Heart right ventricle (tissue), 16 donors: ENCODE results near the gene SHC4. TPM values are rescaled to one million over a fixed set of nuclear protein-coding genes. Genes with fewer than 3 reads are reported as not detected.
A peak's percentile ranks its signal among the peaks of the same experiment; 100 is the strongest.

Experiments
- ATAC-seq, 8 donors: fragments of 200-7000 bp; cut with Tn5 transposase; one replicate each; pipeline ENCODE4 v1.9.1; 2020; ENCODE audit warnings: mild to moderate bottlenecking in 8 of 8, moderate library complexity in 8 of 8, moderate number of reproducible peaks in 1 of 8
- DNase-seq, 2 donors: peaks; one replicate each; pipeline ENCODE4 v3.0.0-alpha.2; 2020
- H3K27ac ChIP-seq, 10 donors: fragments of 200-600 bp; sonication (generic) in 2 of 10; one replicate each; pipeline versions ENCODE4 v1.5.0 to v1.8.0; 2020 to 2022; ENCODE audit warnings: mild to moderate bottlenecking in 3 of 10
- H3K27me3 ChIP-seq, 7 donors: fragments of 200-600 bp; one replicate each; pipeline ENCODE4 v1.8.0; 2021 to 2022; ENCODE audit warnings: mild to moderate bottlenecking in 2 of 7
- H3K36me3 ChIP-seq, 9 donors: fragments of 200-600 bp; sonication (generic) in 1 of 9; one replicate each; pipeline versions ENCODE4 v1.5.0 to v1.8.0; 2020 to 2022; ENCODE audit warnings: mild to moderate bottlenecking in 2 of 9
- H3K4me1 ChIP-seq, 9 donors: fragments of 200-600 bp; sonication (generic) in 1 of 9; one replicate each; pipeline versions ENCODE4 v1.5.0 to v1.8.0; 2020 to 2022; ENCODE audit warnings: mild to moderate bottlenecking in 4 of 9
- H3K4me3 ChIP-seq, 10 donors: fragments of 200-600 bp; sonication (generic) in 2 of 10; one replicate each; pipeline versions ENCODE4 v1.5.0 to v1.8.0; 2020 to 2022; ENCODE audit warnings: mild to moderate bottlenecking in 7 of 10, moderate library complexity in 2 of 10
- H3K9me3 ChIP-seq, 11 donors: fragments of 200-600 bp in 10 of 11; sonication (generic) in 2 of 11; one replicate each; pipeline versions ENCODE4 v1.5.0 to v1.8.0; 2013 to 2022; ENCODE audit warnings: mild to moderate bottlenecking in 2 of 11, control low read depth in 1 of 11, moderate library complexity in 1 of 11
- CTCF ChIP-seq, 9 donors: fragments of 200-600 bp; sonication (generic) in 2 of 9; IDR thresholded peaks; one replicate each; pipeline versions ENCODE4 v1.5.0 to v1.8.0; 2021 to 2022; ENCODE audit warnings: antibody characterized with exemption in 9 of 9, mild to moderate bottlenecking in 5 of 9, moderate library complexity in 1 of 9
- WGBS, 2 donors: extraction: QIAGEN DNeasy Blood & Tissue Kit; methylation state at CpG; one replicate each; pipeline ENCODE4 v1.1.7; 2013; ENCODE audit warnings: inconsistent platforms in 1 of 2; 5-methylcytosine and 5-hydroxymethylcytosine counted together
- intact Hi-C, 10 donors: fragments of 100-400 bp; cut with DNase I; formaldehyde crosslinking; loops; one replicate each; pipeline versions ENCODE4 v1.11.1 to v1.14.2; 2022
- polyA plus RNA-seq, 2 donors: library from polyadenylated mRNA; stranded (reverse); fragments of 200-250 nt; gene quantifications; one replicate each; pipeline ENCODE4 v1.2.3, GENCODE V29; 2013
- total RNA-seq, 10 donors: library from RNA; stranded (reverse); fragmentation: NEBNext Ultra II Directional in 3 of 10; extraction: Animal tissue kit (Norgen Biotek cat#: 25700) in 3 of 10; gene quantifications; one replicate each; pipeline versions ENCODE4 v1.2.1 to v1.2.4, GENCODE V29; 2021 to 2023
- donor health status: Arrhythmogenic right ventricular cardiomyopathy.
- donor health status: ischemic (EF 13 %, LVEDD 7.1; RV severe dilation, severe dysfunction).
- donor health status: healthy with polysubstance abuse.
- donor health status: DM: no; HTN: yes; CAD: no.
- donor health status: DM: no; HTN: no; CAD: no.
- donor health status: ischemic (EF 25% LVEDD 6.9; RV normal size, moderate dysfunction).
- donor health status: ischemic (EF 25% LVEDD 5.7; RV mildly dilated, moderate dysfunction).
- donor health status: healthy.
- donor health status: DM: yes; HTN: yes; CAD: no.
- donor health status: Ischemic cardiomyopathy.
- donor health status: ischemic (EF 35%, LVEDD 5.7; RV mildly dilated, moderate dysfunction).
- donor health status: nonischemic (EF 11% LVEDD 7.7; RV severe dilation, severe dysfunction).
- donor health status: DM: yes; HTN: yes; CAD: no.
- donor health status: PGD.
- donor health status: ischemic (EF 29% LVEDD 5.4; RV normal size, mild dysfunction).
- donor health status: nonischemic (EF 23%, LVEDD 6.1; RV moderate dilation, normal function).

SHC4 gene
- total and polyA plus RNA-seq, 12 donors: 1.2 to 4.9 (median 2.2) TPM

DNA sequence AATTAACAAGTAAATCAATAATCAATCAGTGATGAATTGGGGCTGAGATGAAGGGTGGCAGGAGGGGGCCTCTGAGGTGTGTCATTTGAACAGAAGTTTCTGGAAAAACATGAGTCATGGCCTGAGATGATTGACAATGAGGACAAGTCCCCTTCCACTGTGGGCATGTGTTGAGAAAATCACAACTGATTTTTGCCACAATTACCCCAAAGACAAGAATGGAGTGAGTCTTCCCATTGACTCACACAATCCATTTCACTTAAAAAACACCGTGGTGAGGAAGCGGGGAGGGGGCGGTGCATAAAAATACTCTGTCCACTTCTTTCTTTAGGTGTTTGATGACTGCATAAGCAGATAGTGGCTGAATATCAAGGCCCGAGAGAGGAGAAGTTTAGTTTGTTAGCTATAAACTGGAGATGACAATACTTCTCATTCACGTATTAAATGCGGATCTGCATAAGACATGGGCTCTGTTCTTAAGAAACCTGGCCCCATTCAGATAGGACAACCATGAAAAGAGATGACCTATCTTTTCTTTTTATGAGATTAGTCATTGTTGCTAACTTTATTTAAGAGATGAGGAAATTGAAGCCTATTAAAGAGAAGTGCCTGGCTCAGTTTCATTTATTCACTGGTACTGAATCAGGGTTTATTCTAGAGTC, 34.7 kb downstream of the SHC4 start:
- no peak for TF ChIP-seq CTCF (IDR thresholded peaks at IDR 0.05)
- DNase-seq (no peak), ATAC-seq (no peak)
- Histone ChIP-seq H3K4me3 (no peak overlapping the region), H3K36me3 (no peaks in the 10 kb centered on the region), H3K4me1 (peaks cover 0 to 7% (median 0%) of the 10 kb centered on the region in 9 donors), H3K9me3 (no peaks in the 10 kb centered on the region), H3K27ac (no peak overlapping the region), H3K27me3 (no peaks in the 10 kb centered on the region)
- intact Hi-C loops: loop anchor here in 1 of 10 donors (5.0 kb wide), 1 partner anchor 1057 kb away; no protein-coding TSS in a partner anchor
- 92% methylated on average over 6 of the region's 6 CpGs for WGBS, 2 donors

DNA sequence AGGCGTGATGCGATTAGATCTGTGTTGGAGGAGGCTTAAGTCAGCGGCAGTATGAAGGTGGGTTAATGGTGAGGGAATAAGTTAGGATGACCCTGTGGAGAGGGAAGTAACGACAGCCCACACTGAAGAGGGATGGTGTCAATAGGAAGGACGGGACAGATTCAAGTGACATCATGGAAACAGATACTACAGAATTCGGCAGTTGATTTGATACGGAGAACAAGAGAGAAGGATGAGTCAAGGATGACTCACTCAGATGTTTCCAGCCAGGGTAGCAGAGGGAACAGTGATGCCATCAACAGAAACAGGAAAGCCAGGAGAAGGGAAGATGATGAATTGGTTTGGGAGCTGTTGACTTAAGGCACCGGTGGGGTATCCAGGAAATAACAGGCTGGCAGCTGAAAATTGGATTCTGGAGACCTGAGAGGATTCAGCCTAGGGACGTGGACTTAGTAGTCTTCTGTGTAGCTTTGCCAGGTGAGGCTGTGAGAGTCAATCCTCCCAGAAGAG, 38.0 kb downstream of the SHC4 start:
- ATAC-seq: peak in 3 of 8 donors; percentile 38 to 75 (median 60)
- DNase-seq: no peak

DNA sequence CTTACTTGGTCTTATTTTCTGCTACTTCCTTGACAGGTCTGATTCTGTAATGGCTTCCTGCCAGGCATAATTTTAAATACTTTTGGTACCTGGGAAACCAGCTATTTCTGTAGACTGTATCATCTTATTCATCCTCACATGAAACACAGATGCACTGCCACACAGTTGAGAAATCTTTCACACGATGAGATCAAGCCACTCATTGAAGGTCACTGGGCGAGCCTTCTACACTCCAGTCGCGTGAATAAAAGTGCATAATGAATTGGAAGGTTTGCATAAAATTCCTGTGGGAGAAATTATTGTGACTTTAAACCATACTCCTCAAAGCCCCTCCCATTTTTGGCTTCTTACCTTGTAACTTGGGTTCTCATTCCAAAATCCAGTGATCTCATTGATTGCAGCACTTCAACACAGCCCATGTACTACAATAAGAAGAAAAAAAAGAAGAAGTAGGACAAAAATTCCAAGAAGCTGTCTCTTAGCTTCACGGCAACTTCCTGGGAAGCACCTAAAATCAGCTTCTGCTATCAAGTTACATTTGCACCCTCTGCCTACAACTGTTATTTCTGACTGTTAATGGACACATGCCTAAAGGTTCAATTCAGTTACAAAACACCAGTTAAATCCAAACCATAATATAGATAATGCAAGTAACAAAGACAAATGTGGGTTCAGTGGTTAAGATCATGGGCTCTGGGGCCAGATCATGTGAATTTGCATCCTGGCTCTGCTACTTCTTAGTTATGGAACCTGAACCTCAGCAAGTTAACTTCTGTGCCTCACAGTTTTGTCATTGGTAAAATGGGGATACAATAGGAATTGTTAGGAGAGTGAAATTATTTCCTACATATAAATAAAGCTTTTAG, 39.0 kb downstream of the SHC4 start:
- Histone ChIP-seq H3K36me3 (no peaks in the 10 kb centered on the region), H3K27me3 (no peaks in the 10 kb centered on the region), H3K4me3 (no peak overlapping the region), H3K9me3 (no peaks in the 10 kb centered on the region), H3K4me1 (peaks cover 0 to 7% (median 0%) of the 10 kb centered on the region in 9 donors), H3K27ac (no peak overlapping the region)
- no peak for TF ChIP-seq CTCF (IDR thresholded peaks at IDR 0.05)
- no peak for DNase-seq
- peak in 1 of 8 donors; percentile 56 for ATAC-seq
- intact Hi-C loops: loop anchor here in 1 of 10 donors (5.0 kb wide), 1 partner anchor 1052 kb away; no protein-coding TSS in a partner anchor
- WGBS, 2 donors: 84 to 85% methylated on average over 5 of the region's 5 CpGs

More for the DNA sequence above, 38.0 kb downstream of the SHC4 start:
- TF ChIP-seq CTCF (IDR thresholded peaks at IDR 0.05): no peak
- intact Hi-C loops: loop anchor here in 1 of 10 donors (5.0 kb wide), 1 partner anchor 1053 kb away; no protein-coding TSS in a partner anchor
- Histone ChIP-seq H3K4me3 (no peak overlapping the region), H3K4me1 (peaks cover 0 to 7% (median 0%) of the 10 kb centered on the region in 9 donors), H3K36me3 (no peaks in the 10 kb centered on the region), H3K27me3 (no peaks in the 10 kb centered on the region), H3K27ac (no peak overlapping the region), H3K9me3 (no peaks in the 10 kb centered on the region)
- WGBS, 2 donors: 45 to 53% methylated on average over 9 of the region's 9 CpGs

DNA sequence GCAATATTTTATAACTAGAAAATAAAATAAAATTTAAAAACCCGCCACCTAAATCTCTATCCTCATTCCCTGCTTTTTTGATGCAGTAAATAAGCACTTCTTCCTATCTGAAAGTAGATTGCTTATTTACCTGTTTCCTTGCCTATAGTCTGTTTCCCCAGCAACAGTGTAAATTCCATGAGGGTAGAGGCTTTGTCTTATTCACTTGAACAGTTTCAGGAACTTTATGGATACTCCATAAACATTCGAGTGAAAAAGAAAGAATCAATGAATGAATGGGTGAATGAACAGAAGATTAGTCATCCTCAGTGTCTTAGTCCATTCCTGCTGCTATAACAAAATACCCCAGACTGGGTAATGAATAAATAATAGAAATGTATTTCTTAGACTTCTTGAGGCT, 41.7 kb downstream of the SHC4 start:
- no peak overlapping the region for H3K27ac ChIP-seq
- WGBS, 2 donors: 94% methylated on average over 2 of the region's 2 CpGs
- intact Hi-C loops: no loop called here
- H3K4me3 ChIP-seq: no peak overlapping the region
- peaks cover 0 to 4% (median 0%) of the 10 kb centered on the region in 7 donors for H3K27me3 ChIP-seq
- H3K4me1 ChIP-seq: peaks cover 0 to 7% (median 0%) of the 10 kb centered on the region in 9 donors
- DNase-seq (no peak), ATAC-seq (no peak)
- H3K36me3 ChIP-seq: no peaks in the 10 kb centered on the region
- no peaks in the 10 kb centered on the region for H3K9me3 ChIP-seq
- no peak for TF ChIP-seq CTCF (IDR thresholded peaks at IDR 0.05)
